ENCODE measurements around the gene ING1. TPM values are rescaled to one million over a fixed set of nuclear protein-coding genes. Genes with fewer than 3 reads are reported as not detected.

ING1 gene
- polyA plus RNA-seq, 4 donors = 23.6 to 35.5 (median 29.6) TPM

- no peak for DNase-seq (ENCODE audit: low read depth in 4 of 4, low spot score in 2 of 4)
Observed at GRCh38 chr13:110766671-110767430, 53.4 kb downstream of the ING1 start.

DNA sequence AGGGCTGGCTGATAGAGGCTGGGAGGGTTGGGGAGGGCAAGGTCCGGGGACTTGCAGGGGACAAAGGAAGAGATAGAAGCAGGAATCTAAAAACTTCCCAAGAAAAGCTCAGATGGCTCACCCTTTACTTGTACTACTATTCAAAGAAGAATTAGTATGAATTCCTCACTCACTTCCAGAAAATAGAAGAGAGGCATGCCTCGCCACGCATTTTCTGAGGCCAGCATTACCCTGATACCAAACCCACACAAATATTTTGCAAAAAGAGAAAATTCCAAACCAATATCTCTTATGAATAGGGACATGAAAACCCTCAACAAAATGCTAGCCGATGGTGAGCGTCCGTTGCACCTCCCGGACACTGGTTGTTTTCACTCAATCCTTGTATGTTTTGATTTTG, 54.0 kb downstream of the ING1 start:
- no peak for DNase-seq (ENCODE audit: low read depth in 4 of 4, low spot score in 2 of 4)

DNA sequence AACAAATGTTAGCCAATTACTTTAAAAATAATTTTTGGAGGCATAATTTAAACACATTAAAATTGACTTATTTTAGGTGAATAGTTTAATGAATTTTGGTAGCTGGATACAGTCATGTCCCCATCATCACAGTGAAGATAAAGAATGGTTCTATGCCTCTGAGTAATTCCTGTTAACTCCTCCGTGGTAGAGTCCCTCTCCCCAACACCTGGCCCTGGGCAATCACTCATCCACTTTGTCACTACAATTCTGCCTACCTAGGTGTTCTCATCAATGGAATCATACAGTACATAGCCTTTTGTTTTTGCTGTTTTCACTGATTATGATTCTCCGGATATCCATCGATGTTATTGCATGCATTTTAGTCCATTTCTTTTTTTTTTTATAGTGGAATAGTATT, 55.6 kb downstream of the ING1 start:
- DNase-seq (ENCODE audit: low read depth in 4 of 4, low spot score in 2 of 4) = no peak

DNA sequence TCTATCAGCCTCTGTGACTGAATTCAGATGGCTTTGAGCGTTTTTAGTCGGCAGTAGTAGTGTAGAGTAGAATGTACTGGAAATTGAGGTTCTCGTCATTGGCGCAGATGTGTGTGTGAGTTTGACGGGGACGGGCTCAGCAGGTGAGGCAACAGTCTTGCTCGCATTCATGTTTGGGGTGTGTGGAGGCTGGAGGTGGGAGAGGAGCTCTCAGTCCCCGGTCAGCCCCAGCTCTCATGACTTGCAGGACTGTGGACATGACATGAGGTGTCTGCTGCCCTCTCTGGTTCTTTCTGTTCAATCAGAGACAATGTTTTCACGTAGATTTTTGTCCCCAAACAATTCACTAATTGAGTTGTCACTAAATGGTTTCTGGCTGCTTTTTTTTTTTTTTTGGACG, 57.2 kb downstream of the ING1 start:
- no peak for DNase-seq (ENCODE audit: low read depth in 4 of 4, low spot score in 2 of 4)

DNA sequence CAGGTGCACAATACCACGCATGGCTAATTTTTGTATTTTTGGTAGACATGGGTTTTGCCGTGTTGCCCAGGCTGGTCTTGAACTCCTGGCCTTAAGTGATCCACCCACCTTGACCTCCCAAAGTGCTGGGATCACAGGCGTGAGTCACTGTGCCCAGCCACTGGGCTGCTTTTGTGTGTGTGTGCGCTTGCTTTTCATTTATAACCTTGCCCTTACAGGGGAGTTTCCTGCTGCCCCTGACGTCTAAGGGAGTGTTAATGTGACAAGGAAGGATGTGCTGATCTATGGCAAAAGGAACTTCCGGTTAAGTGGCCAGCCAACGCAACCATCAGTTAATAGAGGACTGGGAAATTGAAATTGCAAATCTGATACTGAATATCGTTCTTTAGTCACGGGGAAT, 57.7 kb downstream of the ING1 start:
- no peak for DNase-seq (ENCODE audit: low read depth in 4 of 4, low spot score in 2 of 4)

DNA sequence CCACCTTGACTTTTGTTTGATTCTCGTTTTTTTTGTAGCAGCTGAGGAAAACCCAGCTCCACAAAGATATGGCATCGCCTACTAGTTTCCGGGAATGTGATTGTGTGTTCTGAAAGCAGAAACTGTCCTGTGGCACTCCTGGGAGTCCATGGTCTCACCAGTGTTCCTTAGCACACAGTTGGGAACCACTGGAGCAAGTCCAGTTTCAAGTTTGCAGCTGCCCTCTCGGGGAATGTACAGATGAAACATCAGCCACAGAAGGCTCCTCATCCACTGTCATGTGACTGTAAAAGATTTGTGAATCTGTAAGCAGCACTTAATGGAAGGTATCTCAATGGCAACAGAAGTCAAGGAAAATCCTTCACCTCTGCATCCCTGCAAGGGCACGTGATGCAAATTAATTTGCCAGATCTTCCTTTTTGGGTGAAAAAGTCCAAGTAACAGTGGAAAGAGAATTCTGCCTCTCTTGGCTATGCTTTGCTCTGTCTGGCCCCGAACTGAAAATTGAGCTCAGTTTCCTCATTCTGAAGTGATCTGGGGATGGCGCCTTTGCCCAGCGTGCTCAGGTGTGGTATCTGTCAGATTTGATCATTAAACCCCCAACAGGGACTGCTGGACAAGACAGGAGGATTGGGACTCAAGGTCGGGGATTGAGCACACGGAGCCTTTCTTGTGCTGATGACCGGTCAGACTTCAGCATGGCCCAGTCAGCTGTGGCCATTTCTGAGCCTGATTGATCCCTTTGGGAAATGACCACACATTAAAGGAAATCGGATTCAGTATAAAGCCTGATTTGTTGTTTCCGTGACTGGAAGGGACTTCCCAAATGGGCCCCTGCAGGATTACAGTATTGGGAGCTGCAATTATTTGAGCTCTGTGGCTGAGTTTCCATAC, 58.8 kb downstream of the ING1 start:
- no peak for DNase-seq (ENCODE audit: low read depth in 4 of 4, low spot score in 2 of 4)

Other genes starting within 250 kb of the ING1 start
- gene RAB20, start 152.0 kb upstream of the ING1 start, polyA plus RNA-seq (ENCODE audit: insufficient read length in 4 of 4) = 1 to 10 TPM; 7.8 to 8.8 (median 8.5) TPM
- 10 to 100 TPM; 42.0 to 48.5 (median 46.2) TPM for gene NAXD, start 98.2 kb upstream of the ING1 start, polyA plus RNA-seq (ENCODE audit: insufficient read length in 4 of 4)
- gene CARS2, start 7.6 kb upstream of the ING1 start, polyA plus RNA-seq (ENCODE audit: insufficient read length in 4 of 4) = 10 to 100 TPM; 56.0 to 87.1 (median 76.0) TPM
- gene ANKRD10, start 201.4 kb downstream of the ING1 start, polyA plus RNA-seq (ENCODE audit: insufficient read length in 4 of 4) = 100 to 1,000 TPM; 177 to 436 (median 288) TPM

All from left renal cortex interstitium (tissue), 4 donors.